OCI-LY3 (cell line): ENCODE data around the gene CACNG1.
"Not testable (repeated sequence)": the region's sequence is repeated elsewhere in the genome, so short reads cannot be mapped to it uniquely, and the experiment has no call there.

Source experiments
- H2AFZ ChIP-seq: fragments of 200-600, 300-600 bp; shearing (Covaris generic); 2 replicates; pipeline ENCODE4 v1.6.0; 2014; ENCODE audit warnings: antibody characterized with exemption, low read depth, low read length
- H3K27ac ChIP-seq: fragments of 200-600, 300-600 bp; sonication (generic); 2 replicates; pipeline ENCODE4 v1.5.1; 2014; ENCODE audit warnings: mild to moderate bottlenecking, low read length, moderate library complexity, mixed read lengths
- H3K27me3 ChIP-seq: fragments of 200-600, 300-600 bp; sonication (generic); 2 replicates; pipeline ENCODE4 v1.6.1; 2014; ENCODE audit warnings: low read depth, low read length, mixed read lengths
- H3K36me3 ChIP-seq: fragments of 200-600, 300-600 bp; sonication (generic); replicated peaks from 2 replicates; pipeline ENCODE3; 2014; ENCODE audit warnings: low read depth, low read length, mixed read lengths
- H3K4me1 ChIP-seq: fragments of 300-600, 200-600 bp; sonication (generic); 2 replicates; pipeline ENCODE4 v1.6.1; 2014; ENCODE audit warnings: low read length, mixed read lengths
- H3K4me2 ChIP-seq: fragments of 200-600, 300-600 bp; sonication (generic); 2 replicates; pipeline ENCODE4 v1.6.1; 2014; ENCODE audit warnings: low read length, mixed read lengths
- H3K4me3 ChIP-seq: fragments of 300-600, 200-600 bp; sonication (generic); 2 replicates; pipeline ENCODE4 v1.5.1; 2014; ENCODE audit warnings: antibody characterized with exemption, mild to moderate bottlenecking, low read length, moderate library complexity
- H3K79me2 ChIP-seq: fragments of 300-600, 200-600 bp; shearing (Covaris generic); 2 replicates; pipeline ENCODE4 v1.6.1; 2014; ENCODE audit warnings: mild to moderate bottlenecking, low read length, mixed read lengths
- H3K9ac ChIP-seq: fragments of 300-600, 200-600 bp; shearing (Covaris generic); 2 replicates; pipeline ENCODE4 v1.6.0; 2014; ENCODE audit warnings: mild to moderate bottlenecking, low read length, moderate library complexity
- H3K9me3 ChIP-seq: fragments of 200-600, 300-600 bp; shearing (Covaris generic); 2 replicates; pipeline ENCODE4 v1.6.1; 2014; ENCODE audit warnings: low read length, mixed read lengths; ENCODE audit not compliant: insufficient read depth
- H4K20me1 ChIP-seq: fragments of 200-600, 300-600 bp; sonication (generic); 2 replicates; pipeline ENCODE4 v1.6.1; 2016; ENCODE audit warnings: low read length, mixed read lengths; ENCODE audit not compliant: insufficient read depth
- CTCF ChIP-seq: fragments of 200-600, 300-600 bp; sonication (generic); IDR thresholded peaks from 2 replicates; pipeline ENCODE4 v1.5.1; 2014; ENCODE audit warnings: antibody characterized with exemption, low read length, low read depth
- EZH2phosphoT487 ChIP-seq: fragments of 200-600 bp; shearing (Covaris generic); IDR thresholded peaks from 2 replicates; pipeline ENCODE4 v1.6.1; 2018; ENCODE audit warnings: antibody characterized with exemption, mixed run types, low read depth

The CACNG1 gene

GRCh38 chr17:67038861-67039365 lies 5.4 kb upstream of the CACNG1 start:
- Histone ChIP-seq H3K79me2 (no peaks in the 10 kb centered on the region), H3K4me1 (peaks cover 35% of the 10 kb centered on the region), H3K27ac (no peak overlapping the region), H3K9me3 (no peaks in the 10 kb centered on the region), H3K36me3 (no peaks in the 10 kb centered on the region), H2AFZ (no peak overlapping the region), H3K4me3 (no peak overlapping the region), H3K4me2 (no peak overlapping the region), H3K9ac (no peak overlapping the region), H3K27me3 (no peaks in the 10 kb centered on the region), H4K20me1 (no peaks in the 10 kb centered on the region)
- TF ChIP-seq EZH2phosphoT487 = no peak
- no peak for TF ChIP-seq CTCF

GRCh38 chr17:67040652-67041051 lies 3.7 kb upstream of the CACNG1 start:
- Histone ChIP-seq H3K27ac (no peak overlapping the region), H4K20me1 (no peaks in the 10 kb centered on the region), H3K9me3 (no peaks in the 10 kb centered on the region), H3K27me3 (no peaks in the 10 kb centered on the region), H2AFZ (no peak overlapping the region), H3K4me1 (peaks cover 22% of the 10 kb centered on the region), H3K9ac (no peak overlapping the region), H3K79me2 (no peaks in the 10 kb centered on the region), H3K4me2 (no peak overlapping the region), H3K4me3 (no peak overlapping the region), H3K36me3 (no peaks in the 10 kb centered on the region)
- TF ChIP-seq CTCF = no peak
- no peak for TF ChIP-seq EZH2phosphoT487

GRCh38 chr17:67041119-67041518 lies 3.2 kb upstream of the CACNG1 start:
- H3K27me3 ChIP-seq, H4K20me1 ChIP-seq, H3K4me3 ChIP-seq, H3K9me3 ChIP-seq, H3K36me3 ChIP-seq, H3K4me2 ChIP-seq, H3K9ac ChIP-seq, H3K79me2 ChIP-seq, H2AFZ ChIP-seq, H3K27ac ChIP-seq: not testable (repeated sequence)
- peaks cover 18% of the 10 kb centered on the region for H3K4me1 ChIP-seq

GRCh38 chr17:67041531-67041930 lies 2.8 kb upstream of the CACNG1 start:
- TF ChIP-seq EZH2phosphoT487 = no peak
- TF ChIP-seq CTCF = no peak
- Histone ChIP-seq H4K20me1 (no peaks in the 10 kb centered on the region), H3K27ac (no peak overlapping the region), H3K36me3 (no peaks in the 10 kb centered on the region), H3K79me2 (no peaks in the 10 kb centered on the region), H3K9ac (no peak overlapping the region), H3K9me3 (no peaks in the 10 kb centered on the region), H2AFZ (peak overlapping the region; percentile 25; the same call in 1 of the 2 replicates), H3K4me1 (peaks cover 14% of the 10 kb centered on the region), H3K4me3 (no peak overlapping the region), H3K27me3 (no peaks in the 10 kb centered on the region), H3K4me2 (peak overlapping the region; percentile 9; the same call in 1 of the 2 replicates)
